Upper lobe of left lung (tissue), 4 donors: ENCODE measurements around the gene IRF4.

Experiments
- EP300 ChIP-seq, 4 donors: sonication (generic); formaldehyde crosslinking; IDR thresholded peaks; one replicate each; pipeline ENCODE4 v1.5.1; 2017; ENCODE audit warnings: antibody characterized with exemption in 4 of 4, control low read depth in 2 of 4
- POLR2A ChIP-seq, 4 donors: fragments of 450-650 bp; IDR thresholded peaks; one replicate each; pipeline ENCODE4 v1.5.1; 2016 to 2017; ENCODE audit warnings: antibody characterized with exemption in 4 of 4, mild to moderate bottlenecking in 2 of 4
- POLR2AphosphoS5 ChIP-seq, 2 donors: sonication (generic); formaldehyde crosslinking; IDR thresholded peaks; one replicate each; pipeline ENCODE4 v1.5.1; 2017; ENCODE audit warnings: antibody characterized with exemption in 2 of 2
- TF ChIP-seq, protein P1 (sequence below), 6 experiments: fragments of 450-650 bp in 4 of 6; fragments of 200-600 bp in 2 of 6; sonication (generic) in 2 of 6; IDR thresholded peaks; one replicate each; pipeline ENCODE4 v1.5.1; 2016 to 2019; ENCODE audit warnings: antibody characterized with exemption in 6 of 6

GRCh38 chr6:342832-343179 is 48.7 kb upstream of the IRF4 start:
- TF ChIP-seq, protein P1, sequence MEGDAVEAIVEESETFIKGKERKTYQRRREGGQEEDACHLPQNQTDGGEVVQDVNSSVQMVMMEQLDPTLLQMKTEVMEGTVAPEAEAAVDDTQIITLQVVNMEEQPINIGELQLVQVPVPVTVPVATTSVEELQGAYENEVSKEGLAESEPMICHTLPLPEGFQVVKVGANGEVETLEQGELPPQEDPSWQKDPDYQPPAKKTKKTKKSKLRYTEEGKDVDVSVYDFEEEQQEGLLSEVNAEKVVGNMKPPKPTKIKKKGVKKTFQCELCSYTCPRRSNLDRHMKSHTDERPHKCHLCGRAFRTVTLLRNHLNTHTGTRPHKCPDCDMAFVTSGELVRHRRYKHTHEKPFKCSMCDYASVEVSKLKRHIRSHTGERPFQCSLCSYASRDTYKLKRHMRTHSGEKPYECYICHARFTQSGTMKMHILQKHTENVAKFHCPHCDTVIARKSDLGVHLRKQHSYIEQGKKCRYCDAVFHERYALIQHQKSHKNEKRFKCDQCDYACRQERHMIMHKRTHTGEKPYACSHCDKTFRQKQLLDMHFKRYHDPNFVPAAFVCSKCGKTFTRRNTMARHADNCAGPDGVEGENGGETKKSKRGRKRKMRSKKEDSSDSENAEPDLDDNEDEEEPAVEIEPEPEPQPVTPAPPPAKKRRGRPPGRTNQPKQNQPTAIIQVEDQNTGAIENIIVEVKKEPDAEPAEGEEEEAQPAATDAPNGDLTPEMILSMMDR (IDR thresholded peaks at IDR 0.05) = no peak
- TF ChIP-seq POLR2AphosphoS5 (IDR thresholded peaks at IDR 0.05) (no peak), POLR2A (IDR thresholded peaks at IDR 0.05) (no peak), EP300 (IDR thresholded peaks at IDR 0.05) (no peak)
